Measurements from ENCODE around the gene CEP250.

Gene CEP250

DNA sequence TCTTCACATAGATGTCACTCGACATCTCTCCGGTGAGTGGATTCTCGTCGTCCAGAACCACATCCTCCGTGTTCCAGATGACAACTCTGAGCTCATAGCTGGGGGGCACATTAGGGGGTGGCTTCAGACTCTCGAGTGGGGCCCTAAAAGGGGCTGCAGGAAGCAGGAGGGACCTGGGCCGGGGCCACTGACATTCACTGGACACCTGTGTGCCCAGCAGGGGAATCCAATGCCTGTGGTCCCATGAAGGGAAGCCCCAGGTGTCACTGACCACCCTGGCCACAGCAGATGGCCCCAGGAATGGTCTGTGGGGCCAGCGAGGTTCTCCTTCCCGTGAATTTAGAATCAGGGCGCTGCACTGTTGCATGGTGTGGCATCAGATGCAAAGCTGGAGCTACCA is 105.1 kb downstream of the CEP250 start:
- no peak overlapping the region for H3K4me3 Mint-ChIP-seq
- no peaks in the 10 kb centered on the region for H3K4me1 Mint-ChIP-seq
- H3K27me3 Mint-ChIP-seq, result no peaks in the 10 kb centered on the region
- H3K36me3 Mint-ChIP-seq, result peaks cover 17 to 29% of the 10 kb centered on the region in 2 donors
- DNase-seq (no peak), ATAC-seq (replicated peaks) (no peak)
- H3K9me3 Mint-ChIP-seq, result no peaks in the 10 kb centered on the region
- H3K27ac Mint-ChIP-seq, result no peak overlapping the region

- DNase-seq, result no peak
- peaks cover 16 to 28% of the 10 kb centered on the region in 2 donors for H3K36me3 Mint-ChIP-seq
- H3K4me1 Mint-ChIP-seq, result no peaks in the 10 kb centered on the region
- H3K9me3 Mint-ChIP-seq, result no peaks in the 10 kb centered on the region
- no peak overlapping the region for H3K4me3 Mint-ChIP-seq
- peak; percentile 63 to 65 for ATAC-seq (replicated peaks)
- no peak overlapping the region for H3K27ac Mint-ChIP-seq
- no peaks in the 10 kb centered on the region for H3K27me3 Mint-ChIP-seq
Observed at GRCh38 chr20:35561268-35561667, 105.9 kb downstream of the CEP250 start.

- ATAC-seq (replicated peaks) (no peak), DNase-seq (no peak)
- Mint-ChIP-seq H3K27ac (no peak overlapping the region), H3K4me3 (no peak overlapping the region), H3K27me3 (no peaks in the 10 kb centered on the region), H3K9me3 (no peaks in the 10 kb centered on the region), H3K36me3 (peaks cover 12 to 25% of the 10 kb centered on the region in 2 donors), H3K4me1 (no peaks in the 10 kb centered on the region)
Observed at GRCh38 chr20:35561671-35562070, 106.3 kb downstream of the CEP250 start.

DNA sequence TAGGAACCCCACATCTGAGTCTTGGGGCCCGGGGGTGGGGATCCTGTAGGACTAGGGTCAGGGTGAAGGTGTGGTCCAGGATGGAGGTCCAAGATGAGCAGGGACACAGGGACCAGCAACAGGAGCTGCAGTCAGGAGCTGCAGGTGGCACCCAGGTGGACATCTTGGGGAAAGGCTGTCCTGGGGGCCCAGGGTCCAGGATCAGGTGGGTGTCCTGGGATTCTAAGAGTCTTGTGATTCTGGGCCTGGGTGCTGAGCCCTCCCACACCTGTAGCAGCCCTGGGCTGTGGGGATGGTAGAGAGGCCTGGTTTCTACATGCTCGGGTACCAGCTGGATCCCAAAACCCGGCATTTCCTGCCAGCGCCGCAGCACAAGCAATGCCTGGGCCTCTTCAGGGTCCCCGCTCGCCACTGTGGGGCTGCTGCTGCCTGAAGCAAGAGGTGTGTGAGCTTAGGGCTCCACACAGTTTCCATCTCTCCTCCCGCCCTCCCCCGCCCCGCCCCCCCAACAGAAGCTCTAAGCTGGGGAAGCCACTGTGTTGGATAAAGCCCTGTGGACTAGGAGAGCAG is 107.2 kb downstream of the CEP250 start:
- H3K4me1 Mint-ChIP-seq, result no peaks in the 10 kb centered on the region
- H3K36me3 Mint-ChIP-seq, result peaks cover 8 to 21% of the 10 kb centered on the region in 2 donors
- ATAC-seq (replicated peaks) (no peak), DNase-seq (no peak)
- no peaks in the 10 kb centered on the region for H3K27me3 Mint-ChIP-seq
- H3K9me3 Mint-ChIP-seq, result no peaks in the 10 kb centered on the region
- H3K27ac Mint-ChIP-seq, result no peak overlapping the region
- no peak overlapping the region for H3K4me3 Mint-ChIP-seq

- ATAC-seq (replicated peaks) (no peak), DNase-seq (no peak)
- H3K27ac Mint-ChIP-seq, result no peak overlapping the region
- H3K9me3 Mint-ChIP-seq, result no peaks in the 10 kb centered on the region
- H3K4me1 Mint-ChIP-seq, result no peaks in the 10 kb centered on the region
- no peaks in the 10 kb centered on the region for H3K27me3 Mint-ChIP-seq
- H3K36me3 Mint-ChIP-seq, result peaks cover 5 to 10% of the 10 kb centered on the region in 2 donors
- no peak overlapping the region for H3K4me3 Mint-ChIP-seq
Observed at GRCh38 chr20:35563834-35564233, 108.4 kb downstream of the CEP250 start.

DNA sequence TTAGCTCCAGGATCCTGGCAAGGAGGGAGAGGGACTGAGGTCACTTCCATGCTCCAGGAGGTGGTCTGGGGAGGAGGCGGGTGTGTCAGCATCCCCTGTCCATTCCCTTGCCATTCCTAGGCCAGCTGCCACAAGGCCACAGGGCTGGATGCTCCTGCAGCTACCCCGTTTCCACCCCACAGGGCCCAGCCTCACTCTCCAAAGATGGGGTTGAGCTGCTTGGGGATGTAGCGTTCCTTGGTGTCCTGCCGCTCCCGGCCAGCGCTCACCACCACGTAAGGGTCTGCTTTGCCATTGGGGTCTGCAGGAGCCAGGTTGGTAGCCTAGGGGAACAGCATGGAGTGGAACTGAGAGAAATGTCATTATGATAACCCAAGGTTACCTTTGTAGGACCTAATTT is 109.5 kb downstream of the CEP250 start:
- ATAC-seq (replicated peaks), result no peak
- no peaks in the 10 kb centered on the region for H3K27me3 Mint-ChIP-seq

GRCh38 chr20:35568645-35569044 is 113.2 kb downstream of the CEP250 start:
- DNase-seq, result no peak
- peaks cover 3 to 9% of the 10 kb centered on the region in 2 donors for H3K36me3 Mint-ChIP-seq

More for the DNA sequence above, 109.5 kb downstream of the CEP250 start:
- Mint-ChIP-seq H3K9me3 (no peaks in the 10 kb centered on the region), H3K36me3 (peaks cover under 1 to 3% of the 10 kb centered on the region in 2 donors), H3K27ac (peak overlapping the region; percentile 44), H3K4me3 (no peak overlapping the region), H3K4me1 (no peaks in the 10 kb centered on the region)
- no peak for DNase-seq

More at GRCh38 chr20:35568645-35569044, 113.2 kb downstream of the CEP250 start:
- no peak overlapping the region for H3K27ac Mint-ChIP-seq
- H3K9me3 Mint-ChIP-seq, result peaks cover 5 to 7% of the 10 kb centered on the region in 2 donors
- no peaks in the 10 kb centered on the region for H3K27me3 Mint-ChIP-seq
- H3K4me1 Mint-ChIP-seq, result no peaks in the 10 kb centered on the region
- peak; percentile 38 to 45 for ATAC-seq (replicated peaks)
- H3K4me3 Mint-ChIP-seq, result no peak overlapping the region

Measured in stimulated activated naive B cell treated with anti-CD40 and anti-IgM and Interleukin-4, amounts not matched to agents 10 μg/mL and 1 μg/mL and 100 μg/mL, for 72 hours (primary cell).